ENCODE measurements around the gene SLC35B4.
A peak's percentile ranks its signal among the peaks of the same experiment; 100 is the strongest.
"Not testable (repeated sequence)": the region's sequence is repeated elsewhere in the genome, so short reads cannot be mapped to it uniquely, and the experiment has no call there.

SLC35B4 gene

DNA sequence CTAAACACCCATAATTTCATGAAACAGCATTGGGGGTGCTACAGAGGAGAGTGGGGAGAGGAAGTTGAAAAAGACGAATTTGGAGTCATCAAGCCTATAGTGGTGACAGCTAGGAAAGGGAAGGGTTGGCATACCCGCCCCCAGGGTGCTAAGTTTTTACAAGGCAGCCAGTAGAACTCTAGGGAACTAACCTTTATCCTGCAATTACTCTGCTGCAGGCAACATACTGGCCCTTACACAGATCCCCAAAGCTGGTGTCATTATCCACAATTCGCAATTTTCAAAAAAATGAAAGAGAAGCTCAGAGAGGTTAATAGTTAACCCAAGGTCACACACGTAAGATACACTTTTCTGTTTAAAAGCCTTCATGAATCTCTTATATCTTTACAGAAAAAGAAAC lies 14.2 kb upstream of the SLC35B4 start:
- DNase-seq = no peak

DNA sequence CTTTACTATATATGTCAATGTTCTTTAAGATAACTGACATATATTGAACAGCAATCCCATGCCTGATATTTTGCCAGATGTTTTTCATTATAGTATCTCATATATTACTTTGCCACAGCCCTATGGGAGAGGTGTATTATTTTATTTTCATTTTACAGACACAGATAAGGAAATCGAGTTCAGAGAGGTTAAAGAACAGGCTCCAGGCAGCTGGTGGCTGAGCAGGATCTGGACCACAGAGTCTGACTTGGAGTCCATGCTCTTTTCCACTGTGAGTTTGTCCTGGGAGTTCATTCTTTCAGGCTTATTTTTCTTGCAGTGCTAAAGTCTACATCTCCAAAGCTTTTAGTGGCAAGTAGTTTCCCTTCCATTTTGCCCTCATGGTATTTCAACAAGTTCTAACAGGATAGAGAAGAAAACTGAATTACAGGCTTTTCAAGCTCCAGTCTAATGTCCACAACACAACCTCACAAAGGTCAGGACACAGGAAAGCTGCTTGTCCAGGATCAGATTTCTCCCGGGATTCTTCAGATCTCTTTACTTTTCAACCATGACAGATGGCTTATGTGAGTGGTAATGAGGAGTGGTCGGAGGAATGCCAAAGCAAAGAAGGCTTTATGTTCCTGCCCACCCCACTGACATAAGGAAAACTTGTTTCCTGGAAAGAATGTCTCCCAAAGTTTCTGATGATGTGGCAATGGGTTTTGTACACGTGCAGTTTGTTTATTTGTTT lies 13.1 kb upstream of the SLC35B4 start:
- no peak for DNase-seq

DNA sequence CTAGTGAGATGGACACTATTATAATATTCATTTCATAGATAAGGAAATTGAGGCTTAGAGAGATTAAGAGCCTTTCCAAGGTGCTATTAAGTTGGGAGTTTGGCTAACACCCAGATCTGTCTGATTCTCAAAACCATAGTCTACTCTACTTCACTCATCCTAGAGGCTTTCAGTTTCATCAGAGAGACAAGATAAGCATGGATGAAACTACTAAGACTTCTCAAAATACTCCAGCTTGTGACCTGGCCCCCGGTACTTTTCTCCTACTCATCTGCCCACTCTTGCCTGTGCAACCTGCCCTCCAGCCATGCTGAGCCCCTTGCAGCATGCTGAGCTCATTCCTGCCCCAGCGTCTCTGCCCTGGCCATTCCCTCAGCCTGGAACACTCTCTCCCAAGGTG lies 12.2 kb upstream of the SLC35B4 start:
- no peak for DNase-seq

DNA sequence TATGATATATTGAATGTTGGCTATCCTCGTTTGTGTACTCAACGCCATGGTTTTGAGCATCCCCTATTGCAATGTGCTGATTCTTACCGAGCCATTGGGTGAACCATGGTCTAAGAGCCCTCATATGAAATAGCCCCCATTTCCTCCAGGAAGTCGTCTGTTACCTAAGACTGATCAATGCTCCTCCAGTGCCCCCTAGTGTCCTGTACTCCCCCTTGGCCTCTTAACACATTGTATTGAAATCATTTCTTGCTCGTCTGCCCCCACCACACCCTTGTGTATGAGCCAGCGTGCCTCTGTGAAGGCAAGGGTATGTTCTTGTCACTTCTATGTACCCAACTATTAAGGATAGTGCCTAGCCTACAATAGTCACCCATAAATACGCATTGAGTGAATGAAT lies 11.2 kb upstream of the SLC35B4 start:
- peak; percentile 34 to 37 for DNase-seq

DNA sequence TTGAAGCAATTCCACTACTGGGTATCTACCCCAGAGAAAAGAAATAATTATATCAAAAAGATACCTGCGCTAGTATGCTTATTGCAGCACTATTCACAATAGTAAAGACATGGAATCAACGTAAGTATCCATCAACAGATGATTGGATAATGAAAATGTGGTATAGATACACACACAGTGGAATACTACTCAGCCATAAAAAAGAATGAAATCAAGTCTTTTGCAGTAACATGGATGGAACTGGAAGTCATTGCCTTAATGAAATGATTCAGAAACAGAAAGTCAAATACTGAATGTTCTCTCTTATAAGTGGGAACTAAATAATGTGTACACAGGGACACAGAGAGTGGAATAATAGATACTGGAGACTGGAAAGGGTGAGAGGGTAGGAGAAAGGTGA lies 7.4 kb upstream of the SLC35B4 start:
- DNase-seq = no peak

DNA sequence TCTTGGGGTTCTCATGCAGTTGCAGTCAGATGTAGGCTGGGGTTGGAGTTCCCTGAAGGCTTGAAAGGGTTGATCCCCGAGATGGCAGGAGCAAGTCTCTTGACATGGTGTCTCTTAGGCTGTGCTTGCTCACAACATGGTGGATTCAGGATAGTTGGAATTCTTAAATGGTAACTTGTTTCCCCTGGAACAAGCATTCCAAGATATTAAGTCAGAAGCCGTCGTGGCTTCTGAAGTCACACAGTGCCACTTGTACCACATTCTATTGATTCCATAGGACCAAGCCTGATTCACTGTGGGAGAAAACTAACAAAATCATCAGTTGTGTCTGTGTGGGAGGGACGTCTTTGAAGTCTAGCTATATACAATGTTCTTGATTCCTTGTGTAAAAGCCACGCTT lies 3.5 kb upstream of the SLC35B4 start:
- DNase-seq = no peak

DNA sequence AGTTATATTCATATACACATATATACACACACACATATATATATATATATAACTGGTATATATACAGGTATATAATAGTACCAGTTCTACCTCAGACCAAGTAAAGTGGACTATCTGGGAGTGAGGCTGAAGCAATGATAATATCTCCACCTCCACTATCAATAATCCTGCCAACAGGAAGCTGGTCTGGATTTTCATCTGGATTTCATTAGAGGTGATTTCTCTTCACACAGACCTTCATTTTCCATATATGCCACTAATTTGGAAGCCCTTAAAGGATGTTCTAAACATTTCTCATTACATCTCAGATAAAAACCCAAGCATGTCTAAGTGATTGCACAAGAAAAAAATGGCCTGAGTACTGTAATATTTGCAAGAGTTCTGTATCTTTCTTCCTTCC lies 1.7 kb upstream of the SLC35B4 start:
- DNase-seq = no peak

DNA sequence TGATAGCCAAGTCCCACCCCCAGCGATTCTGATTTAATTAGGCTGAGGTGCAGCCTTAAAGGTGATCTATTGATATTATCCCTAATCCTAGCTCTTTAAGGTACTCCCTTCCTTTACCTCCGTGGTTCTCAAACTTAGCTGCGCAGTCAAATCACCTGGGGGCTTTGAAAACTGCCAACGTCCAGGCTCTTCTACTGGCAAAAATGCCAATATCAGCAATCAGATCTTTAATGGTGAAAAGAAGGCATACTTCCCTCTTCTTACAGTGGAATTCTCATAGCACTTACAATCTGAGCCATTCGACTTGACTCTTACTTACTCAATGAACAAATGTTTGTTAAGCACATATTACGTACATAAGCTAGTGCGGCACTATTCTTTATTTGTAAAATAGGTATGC lies 704 bp upstream of the SLC35B4 start:
- no peak for DNase-seq

DNA sequence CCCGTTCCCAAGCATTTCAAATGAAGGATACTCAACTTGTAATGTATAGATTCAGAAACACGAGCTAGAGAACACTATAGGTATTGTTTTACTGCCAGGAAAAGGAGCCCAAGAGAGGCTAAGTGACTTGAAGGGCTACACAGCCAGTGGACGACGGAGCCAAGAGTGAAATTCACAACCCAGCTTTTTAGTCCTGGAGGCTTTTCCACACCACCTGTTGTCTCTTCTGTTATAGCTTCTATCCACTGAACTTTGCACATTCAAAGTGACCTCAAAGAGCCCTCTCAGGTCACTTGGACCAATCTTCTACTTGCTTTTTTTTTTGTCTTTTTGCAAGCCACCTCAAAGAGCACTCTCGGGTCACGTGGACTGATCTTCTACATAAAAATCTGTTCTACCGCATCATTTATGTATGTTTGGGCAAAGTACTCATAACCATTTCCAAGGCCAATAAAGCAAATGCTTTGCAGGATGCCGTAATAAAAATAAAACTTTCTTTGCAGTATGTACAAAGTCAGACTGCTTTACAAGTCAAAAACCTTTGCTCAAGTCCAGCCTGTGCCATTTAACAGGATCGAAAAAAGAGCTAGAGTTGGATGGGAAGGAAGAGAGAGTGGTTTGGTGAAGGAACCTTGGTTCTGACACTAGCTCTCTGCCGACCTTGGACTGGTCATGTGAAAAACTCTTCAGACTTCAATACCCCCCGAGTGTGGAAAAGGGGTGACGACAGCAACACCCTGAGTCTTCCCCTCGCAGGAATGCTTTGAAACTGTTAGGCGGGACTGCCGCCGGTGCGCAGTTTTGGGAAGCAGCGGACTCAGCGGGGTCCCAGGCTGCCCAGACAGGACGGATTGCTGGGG lies 821 bp downstream of the SLC35B4 start:
- DNase-seq = peak in 1 of 2 experiments; percentile 0

DNA sequence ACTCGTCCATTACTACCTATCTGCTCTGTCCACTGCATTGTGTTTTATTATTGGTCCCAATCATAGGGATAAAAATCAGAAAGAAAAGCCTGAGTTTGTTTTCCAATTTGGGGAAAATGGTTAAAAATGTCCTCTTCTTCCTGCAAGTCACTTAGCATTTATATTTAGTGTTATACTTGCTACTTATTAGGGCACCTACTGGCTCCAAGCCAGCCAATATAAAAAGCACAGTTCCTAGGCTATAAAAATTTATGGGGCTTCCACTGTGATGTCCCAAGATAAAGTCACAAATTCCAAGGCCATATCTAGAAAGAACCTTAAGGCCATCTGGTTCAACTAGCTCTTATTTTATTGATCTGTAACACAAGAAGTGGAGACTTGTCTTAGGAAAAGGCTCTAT lies 3.2 kb downstream of the SLC35B4 start:
- no peak for DNase-seq

DNA sequence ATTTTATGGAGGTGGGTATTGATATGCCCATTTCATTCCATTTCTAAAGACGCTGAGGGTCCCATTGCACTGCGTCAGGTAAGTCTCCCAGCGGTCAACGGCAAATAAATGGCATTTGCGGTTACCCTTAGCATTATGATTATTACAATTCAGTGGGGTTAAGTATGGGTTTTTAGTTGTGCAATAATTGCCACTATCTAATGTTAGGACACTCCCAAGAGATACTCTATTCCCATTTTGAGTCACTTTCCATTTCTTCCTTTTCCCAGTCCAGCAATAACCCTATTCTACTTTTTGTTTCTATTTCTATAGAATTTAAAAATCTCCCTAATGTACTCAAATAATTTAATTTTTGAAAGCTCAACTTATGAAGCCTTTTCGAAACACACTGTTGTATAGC lies 4.0 kb downstream of the SLC35B4 start:
- no peak for DNase-seq

DNA sequence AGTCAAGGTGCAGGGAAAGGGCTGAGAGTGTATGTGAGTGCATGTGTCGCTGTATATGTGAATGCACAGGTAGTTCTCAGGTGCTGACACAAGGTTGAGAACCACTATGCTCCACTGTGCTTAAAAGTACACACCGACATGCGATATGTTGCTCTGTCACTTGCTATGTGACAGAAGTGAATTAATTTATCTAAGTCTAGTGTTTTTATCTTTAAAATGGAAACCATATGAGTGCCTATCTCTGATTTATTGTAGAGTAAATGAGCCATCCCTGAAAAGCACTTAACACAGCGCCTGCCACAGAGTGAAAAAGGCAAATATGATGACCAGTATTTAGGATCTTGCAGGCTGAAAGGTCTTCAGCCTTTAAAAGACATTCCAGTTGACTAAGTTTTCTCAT lies 4.9 kb downstream of the SLC35B4 start:
- DNase-seq = no peak

DNA sequence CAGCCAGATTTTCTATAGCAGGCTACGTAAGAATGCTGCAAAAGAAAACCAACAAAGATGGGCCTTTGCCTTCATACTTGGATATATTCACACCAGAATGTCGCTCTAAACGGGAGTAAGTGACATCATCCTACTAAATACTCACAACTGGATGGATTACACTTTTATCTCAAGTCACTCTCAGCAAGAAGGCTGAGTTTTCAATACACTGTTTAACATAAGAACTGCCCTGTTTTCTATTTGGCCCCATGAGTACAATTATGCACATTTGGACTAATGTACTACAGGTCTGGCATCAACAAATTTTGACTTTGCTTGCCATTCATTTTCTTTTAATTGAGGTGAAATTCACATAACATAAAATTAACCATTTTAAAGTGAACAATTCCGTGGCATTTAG lies 8.2 kb downstream of the SLC35B4 start:
- DNase-seq = no peak

DNA sequence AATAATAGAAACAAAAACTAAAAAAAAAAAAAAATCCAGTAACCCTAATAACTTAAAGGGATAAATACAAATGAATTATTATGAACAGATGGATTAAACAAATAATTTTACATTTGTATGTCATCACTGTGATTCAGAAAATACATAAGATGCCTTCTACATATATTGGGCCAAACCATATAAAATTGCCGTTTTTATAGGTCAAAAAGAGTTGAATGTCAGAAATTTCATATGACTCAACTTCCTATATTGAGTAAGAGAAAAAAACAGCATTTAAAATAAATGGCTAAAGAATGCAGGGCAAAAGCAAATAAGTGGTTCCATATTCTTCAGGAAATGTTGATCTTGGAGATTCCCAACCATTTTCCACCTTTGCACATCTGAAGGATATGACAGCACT lies 9.4 kb downstream of the SLC35B4 start:
- no peak for DNase-seq

DNA sequence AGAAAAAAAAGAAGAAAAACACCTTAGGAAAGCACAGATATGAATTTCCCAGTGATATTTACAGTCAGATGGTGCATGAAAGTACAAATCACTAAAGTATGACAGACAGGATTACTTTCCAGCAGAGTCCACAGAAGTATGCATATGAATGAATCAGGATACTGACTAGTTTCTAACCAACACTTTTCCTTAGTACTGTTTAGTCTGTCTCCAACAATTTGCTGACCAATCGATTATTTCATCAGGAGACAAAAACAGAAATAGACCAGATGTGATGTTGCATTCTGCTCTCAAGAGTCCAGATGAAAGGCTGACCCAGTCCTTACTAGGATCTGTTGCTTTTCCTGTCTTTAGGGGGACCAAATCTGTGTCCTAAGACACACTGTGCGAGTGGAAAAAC lies 14.6 kb downstream of the SLC35B4 start:
- no peak for DNase-seq

DNA sequence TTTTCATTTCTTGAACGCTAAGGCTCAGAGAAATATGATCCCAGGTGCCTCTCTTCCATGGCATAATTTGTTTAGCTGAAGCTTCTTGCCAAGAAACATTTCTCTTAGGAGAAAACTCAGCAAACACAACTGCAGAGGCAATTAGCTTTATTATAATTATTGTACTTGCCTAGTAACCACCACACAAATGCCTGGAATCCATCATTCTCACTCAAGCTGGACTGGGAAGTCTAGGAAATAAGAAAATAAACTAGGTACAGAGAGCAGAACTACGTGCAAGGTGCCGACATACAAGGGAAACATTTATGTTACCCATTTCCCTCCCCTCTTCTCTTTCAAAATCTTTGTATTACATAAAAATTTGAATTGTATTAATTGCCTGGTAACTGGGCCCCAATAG lies 15.1 kb downstream of the SLC35B4 start:
- DNase-seq = no peak

DNA sequence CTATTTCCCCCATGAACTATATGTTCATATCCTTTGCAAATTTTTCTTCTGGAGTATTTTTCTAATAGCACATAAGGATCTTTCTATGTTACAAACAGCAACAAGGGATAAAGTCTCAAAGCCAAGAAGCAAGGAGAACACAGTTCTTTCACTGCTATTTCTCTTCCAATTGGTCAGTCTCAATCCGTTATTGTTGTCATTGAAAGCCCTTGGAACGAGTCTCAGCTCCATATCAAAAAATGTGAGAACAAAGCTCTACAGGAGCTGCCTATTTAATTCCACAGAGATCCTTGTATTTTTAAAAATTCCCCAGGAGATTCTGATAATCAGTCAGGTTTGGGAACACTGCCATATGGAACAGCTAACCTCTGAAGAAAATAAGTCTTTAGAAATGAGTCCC lies 15.7 kb downstream of the SLC35B4 start:
- no peak for DNase-seq

DNA sequence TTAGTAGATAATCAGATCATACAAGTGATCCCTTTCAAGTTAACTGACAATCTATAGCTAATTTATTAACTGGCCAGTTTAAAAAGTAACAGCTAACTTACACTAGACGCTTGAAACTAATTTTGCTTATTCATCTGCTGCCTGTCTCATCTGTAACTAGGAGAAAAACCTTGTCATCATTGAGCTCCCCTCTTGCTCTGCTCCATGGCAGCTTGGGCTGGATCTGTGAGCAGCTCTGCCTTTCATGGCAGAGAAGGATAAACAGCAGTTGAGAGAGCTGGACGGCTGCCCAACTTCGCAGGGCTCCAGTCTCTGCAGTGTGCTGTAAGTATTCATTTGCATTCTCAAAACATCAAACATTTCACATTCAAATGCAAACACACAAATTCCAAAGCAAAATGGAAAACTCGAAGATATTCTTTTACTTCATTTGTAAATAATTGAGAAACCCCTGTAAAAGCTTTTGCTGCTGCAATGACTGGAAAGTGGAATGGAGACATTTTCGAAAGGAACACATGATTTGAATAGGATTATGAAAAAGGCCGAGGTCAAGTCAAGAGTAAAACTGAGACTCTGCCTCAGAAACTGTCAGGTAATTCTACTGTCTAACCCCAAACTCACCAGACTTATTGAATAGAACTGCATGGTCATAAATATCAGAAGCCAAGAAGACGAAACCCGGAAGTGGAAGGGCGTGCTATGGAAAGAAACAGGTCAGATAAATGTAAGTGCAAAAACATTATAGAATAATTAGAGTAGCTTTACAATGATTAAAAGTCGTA lies 17.6 kb downstream of the SLC35B4 start:
- no peak for DNase-seq

DNA sequence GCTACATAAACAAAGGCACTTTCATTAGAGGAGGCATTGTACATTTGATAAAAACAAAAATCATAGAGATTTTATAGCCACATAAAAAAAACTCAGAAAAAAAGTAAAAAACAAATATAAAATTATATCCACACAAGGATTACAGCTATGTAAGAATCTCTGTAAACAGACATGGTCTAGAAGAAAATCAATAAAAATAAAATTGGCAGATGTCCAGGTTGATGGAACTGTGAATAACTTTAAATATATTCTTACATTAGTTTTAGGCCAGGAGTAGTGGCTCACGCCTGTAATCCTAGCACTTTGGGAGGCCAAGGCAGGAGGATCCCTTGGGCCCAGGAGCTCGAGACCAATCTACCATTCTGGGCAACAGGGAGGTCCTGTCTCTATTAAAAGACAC lies 19.2 kb downstream of the SLC35B4 start:
- DNase-seq = no peak

DNA sequence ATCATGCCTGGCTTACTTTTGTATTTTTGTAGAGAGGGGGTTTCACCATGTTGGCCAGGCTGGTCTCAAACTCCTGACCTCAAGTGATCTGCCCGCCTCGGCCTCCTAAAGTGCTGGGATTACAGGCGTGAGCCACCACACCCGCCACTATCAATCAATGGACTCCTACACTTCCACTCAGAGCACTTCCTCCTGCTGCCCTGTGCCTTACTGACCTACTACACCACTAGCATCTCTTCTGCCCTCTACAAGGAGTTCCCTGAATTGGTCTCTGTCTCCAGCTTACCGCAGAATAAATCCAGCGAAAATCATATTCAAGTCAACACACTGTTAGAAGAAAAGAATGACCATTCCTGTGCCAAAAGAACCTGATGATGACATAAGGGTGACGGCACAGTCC lies 20.7 kb downstream of the SLC35B4 start:
- DNase-seq = not testable (repeated sequence)

DNA sequence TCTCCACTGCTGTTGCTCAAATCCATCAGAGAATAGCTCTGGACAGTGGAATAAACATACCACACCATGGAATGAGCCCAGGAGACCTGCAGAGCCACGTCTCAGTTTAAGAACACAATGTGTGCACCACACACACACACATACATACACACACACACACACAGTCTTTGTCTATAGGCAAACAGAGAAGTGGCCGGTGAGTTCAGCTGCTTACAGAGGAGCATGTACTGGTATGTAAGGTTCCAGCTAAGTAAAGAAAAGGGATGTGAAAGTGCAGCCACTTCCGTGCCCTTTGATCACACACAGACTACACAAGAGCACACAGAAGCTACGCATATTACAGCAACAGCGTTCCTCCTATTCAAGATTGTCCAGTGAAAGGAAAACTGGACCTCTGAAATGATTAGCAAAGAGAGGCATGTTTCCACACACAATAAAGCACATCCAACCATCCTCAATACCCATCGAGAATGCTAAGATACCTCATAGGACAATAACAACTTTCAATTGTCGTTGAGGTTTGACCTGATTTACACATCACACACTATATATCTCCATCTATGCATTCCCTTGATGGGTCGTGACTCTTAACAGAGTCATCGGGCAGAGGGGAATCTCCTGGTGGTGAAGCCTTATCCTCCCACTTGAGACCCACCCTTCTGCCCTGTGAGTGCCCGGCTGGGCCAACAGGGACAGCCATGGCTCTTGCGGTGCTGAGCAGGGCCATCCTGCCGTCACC lies 23.6 kb downstream of the SLC35B4 start:
- no peak for DNase-seq

DNA sequence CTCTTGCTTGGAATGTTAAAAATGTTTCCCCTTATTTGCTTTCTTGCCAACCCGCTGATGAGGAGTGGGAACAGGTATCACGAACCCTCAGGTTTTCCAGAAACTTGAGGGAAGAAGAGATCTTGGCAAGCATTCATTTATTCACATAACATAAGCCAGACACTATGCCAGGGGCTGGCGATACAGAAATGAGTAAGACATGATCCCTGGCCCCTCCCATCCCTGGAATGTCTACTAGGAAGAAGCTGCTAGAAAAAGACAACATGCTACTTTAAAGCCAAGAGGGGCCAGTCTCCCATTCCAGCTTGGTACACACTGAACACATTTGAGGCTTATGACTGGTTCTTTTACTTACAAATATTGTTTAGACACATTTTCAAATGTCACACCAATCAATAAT lies 26.4 kb downstream of the SLC35B4 start:
- DNase-seq = no peak

DNA sequence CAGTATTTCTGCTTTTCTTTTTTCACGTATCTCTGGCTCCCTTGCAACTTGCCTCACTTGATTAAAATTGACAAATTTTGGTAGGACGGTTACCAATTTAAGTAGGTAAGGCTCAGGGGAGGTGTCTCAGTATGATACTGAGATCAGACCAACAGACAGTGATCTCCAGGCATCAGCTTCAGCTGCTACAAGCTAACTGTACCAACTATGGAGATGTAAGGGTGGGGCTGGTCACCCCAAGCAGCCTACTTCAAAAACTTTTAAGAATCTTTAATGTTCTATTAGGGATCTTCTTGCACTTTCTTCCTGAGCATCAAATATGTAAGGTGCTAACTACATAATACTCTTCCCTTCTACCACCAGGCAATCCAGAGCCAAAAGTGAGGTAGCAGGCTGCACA lies 26.9 kb downstream of the SLC35B4 start:
- DNase-seq = no peak

Data from activated CD4-positive, alpha-beta T cell treated with anti-CD3 and anti-CD28 coated beads, Interleukin-2, amount 50 U/mL, for 4 hours (primary cell).